Measurements from ENCODE around the gene NWD2.

DNA sequence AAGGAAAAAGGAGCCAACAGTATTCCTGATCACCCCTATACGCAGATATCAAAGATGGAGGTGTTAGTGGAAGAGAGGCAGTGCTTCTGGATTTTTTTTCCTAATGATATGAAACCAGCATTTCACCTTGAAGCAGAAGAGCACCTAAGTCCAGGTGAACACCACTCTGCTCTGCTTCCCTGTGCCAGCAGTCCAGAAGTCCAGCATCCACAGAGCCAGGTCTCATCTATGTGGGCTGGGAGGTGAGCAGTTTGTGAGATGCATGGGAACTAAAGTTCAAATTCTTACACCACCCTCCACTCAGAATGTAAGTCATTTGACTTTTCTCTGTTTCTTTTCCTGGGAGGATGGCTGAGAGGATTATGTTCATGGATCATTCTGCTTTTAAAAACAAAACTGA is 239.1 kb downstream of the NWD2 start:
- TF ChIP-seq, protein P1, sequence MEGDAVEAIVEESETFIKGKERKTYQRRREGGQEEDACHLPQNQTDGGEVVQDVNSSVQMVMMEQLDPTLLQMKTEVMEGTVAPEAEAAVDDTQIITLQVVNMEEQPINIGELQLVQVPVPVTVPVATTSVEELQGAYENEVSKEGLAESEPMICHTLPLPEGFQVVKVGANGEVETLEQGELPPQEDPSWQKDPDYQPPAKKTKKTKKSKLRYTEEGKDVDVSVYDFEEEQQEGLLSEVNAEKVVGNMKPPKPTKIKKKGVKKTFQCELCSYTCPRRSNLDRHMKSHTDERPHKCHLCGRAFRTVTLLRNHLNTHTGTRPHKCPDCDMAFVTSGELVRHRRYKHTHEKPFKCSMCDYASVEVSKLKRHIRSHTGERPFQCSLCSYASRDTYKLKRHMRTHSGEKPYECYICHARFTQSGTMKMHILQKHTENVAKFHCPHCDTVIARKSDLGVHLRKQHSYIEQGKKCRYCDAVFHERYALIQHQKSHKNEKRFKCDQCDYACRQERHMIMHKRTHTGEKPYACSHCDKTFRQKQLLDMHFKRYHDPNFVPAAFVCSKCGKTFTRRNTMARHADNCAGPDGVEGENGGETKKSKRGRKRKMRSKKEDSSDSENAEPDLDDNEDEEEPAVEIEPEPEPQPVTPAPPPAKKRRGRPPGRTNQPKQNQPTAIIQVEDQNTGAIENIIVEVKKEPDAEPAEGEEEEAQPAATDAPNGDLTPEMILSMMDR (optimal IDR thresholded peaks at IDR 0.05 in 1 of 3, IDR thresholded peaks at IDR 0.05 in 1 of 3, conservative IDR thresholded peaks at IDR 0.05 in 1 of 3; ENCODE audit: extremely low read depth in 1 of 3, insufficient read depth in 2 of 3, low read length in 3 of 3): no peak
- TF ChIP-seq EZH2 (IDR thresholded peaks at IDR 0.05; ENCODE audit: low read length): no peak

All from keratinocyte (primary cell).